Measurements from ENCODE around the gene NTMT1. TPM values are rescaled to one million over a fixed set of nuclear protein-coding genes. Genes with fewer than 3 reads are reported as not detected.

Gene NTMT1
- total and polyA plus RNA-seq, 9 donors = 11.7 to 33.1 (median 25.3) TPM

DNA sequence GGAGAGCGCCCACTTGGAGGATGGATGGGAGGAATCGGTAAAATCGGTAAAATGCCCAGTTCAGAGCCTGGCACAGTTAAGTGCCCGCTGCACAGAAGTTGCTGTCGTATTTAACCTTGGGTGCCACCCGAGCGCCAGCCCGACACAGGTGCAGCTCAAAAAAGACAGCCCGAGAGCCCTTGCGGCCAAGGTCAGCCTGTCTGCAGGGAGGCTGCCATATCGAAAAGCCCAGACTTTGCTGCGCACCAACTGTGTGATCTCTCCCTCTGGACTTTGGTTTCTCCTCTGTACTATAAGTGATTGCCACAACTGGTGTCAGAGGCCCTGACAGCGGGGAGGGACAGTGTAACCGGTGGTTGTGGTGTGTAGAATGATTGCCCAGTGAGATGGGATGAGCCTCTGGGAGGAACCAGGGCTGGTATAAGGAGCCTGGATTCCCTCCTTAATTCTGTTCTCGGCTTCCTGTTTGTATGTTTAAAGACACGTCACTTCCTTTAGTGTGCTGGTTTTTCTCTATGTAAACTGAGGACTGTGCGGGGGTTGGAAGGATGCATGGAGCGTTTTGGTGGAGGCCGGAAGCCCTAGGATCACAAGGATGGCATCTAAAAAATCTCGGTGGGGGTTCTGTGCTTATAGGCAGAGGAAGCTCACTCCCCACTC lies 792 bp downstream of the NTMT1 start:
- Histone ChIP-seq H3K27me3 (no peaks in the 10 kb centered on the region), H3K4me3 (peak overlapping the region; percentile 63), H3K9me3 (no peaks in the 10 kb centered on the region), H3K36me3 (no peaks in the 10 kb centered on the region), H3K4me1 (ENCODE audit: insufficient read depth) (peaks cover 12% of the 10 kb centered on the region), H3K27ac (peak overlapping the region; percentile 50 to 84)
- 1% methylated on average over 20 of the region's 20 CpGs for WGBS, 3 donors
- peak in 2 of 5 donors; percentile 47 to 49 for DNase-seq
- TF ChIP-seq, protein P1, sequence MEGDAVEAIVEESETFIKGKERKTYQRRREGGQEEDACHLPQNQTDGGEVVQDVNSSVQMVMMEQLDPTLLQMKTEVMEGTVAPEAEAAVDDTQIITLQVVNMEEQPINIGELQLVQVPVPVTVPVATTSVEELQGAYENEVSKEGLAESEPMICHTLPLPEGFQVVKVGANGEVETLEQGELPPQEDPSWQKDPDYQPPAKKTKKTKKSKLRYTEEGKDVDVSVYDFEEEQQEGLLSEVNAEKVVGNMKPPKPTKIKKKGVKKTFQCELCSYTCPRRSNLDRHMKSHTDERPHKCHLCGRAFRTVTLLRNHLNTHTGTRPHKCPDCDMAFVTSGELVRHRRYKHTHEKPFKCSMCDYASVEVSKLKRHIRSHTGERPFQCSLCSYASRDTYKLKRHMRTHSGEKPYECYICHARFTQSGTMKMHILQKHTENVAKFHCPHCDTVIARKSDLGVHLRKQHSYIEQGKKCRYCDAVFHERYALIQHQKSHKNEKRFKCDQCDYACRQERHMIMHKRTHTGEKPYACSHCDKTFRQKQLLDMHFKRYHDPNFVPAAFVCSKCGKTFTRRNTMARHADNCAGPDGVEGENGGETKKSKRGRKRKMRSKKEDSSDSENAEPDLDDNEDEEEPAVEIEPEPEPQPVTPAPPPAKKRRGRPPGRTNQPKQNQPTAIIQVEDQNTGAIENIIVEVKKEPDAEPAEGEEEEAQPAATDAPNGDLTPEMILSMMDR (IDR thresholded peaks at IDR 0.05) = no peak
- TF ChIP-seq POLR2A (IDR thresholded peaks at IDR 0.05) (no peak), EP300 (IDR thresholded peaks at IDR 0.05) (no peak)
- intact Hi-C loops (cut with DNase I) = loop anchor here in 1 of 4 donors (5.0 kb wide), 1 partner anchor 489 kb away; no protein-coding TSS in a partner anchor

DNA sequence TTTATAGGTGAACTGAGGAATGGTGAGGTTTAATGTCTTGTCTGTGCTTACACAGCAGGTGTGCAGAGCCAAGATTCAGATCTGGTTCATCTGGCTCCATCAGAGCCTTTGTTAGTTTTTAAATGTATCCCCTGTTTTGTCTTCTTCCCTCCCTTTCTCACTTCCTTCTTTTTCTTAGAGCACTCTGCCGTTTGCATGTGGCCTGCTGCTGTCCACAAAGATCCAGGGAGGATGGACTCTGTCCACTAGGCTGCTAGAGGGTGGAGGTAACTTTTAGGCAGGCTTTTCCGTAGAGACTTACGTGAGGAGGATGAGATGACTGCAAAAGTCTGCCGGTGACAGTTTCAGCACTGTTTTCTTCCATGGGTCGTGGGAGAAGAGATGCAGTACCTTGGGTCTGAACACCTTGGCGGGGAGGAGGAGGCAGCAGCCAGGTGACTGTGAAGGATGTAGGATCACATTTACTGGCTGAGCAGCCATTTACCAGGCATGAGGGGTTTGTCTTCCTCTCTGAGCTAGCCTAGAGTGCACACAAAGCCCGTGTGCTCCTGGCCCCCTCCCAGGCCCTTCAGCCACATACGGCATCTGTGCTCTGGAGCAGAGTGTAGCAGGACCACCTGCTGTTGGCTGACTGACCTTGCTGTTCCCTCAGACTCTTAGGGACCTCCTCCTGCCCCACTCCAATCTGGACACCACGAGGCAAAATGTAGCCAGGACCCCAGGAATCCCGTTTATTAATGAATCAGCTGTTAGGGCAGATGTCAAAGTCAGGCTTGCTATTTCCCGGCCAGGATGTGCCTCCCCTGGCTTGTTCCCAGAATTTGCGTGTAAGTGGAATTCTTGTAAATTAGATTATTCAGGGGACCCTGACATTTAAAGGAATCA lies 1.8 kb downstream of the NTMT1 start:
- DNase-seq = no peak
- no peak for TF ChIP-seq POLR2A (IDR thresholded peaks at IDR 0.05)
- no peak for TF ChIP-seq EP300 (IDR thresholded peaks at IDR 0.05)
- TF ChIP-seq, protein P1 (IDR thresholded peaks at IDR 0.05) = no peak
- Histone ChIP-seq H3K4me3 (no peak overlapping the region), H3K4me1 (ENCODE audit: insufficient read depth) (peaks cover 12% of the 10 kb centered on the region), H3K27ac (no peak overlapping the region), H3K36me3 (no peaks in the 10 kb centered on the region), H3K9me3 (no peaks in the 10 kb centered on the region), H3K27me3 (no peaks in the 10 kb centered on the region)
- 24 to 34% (median 25%) methylated on average over 12 of the region's 12 CpGs for WGBS, 3 donors
- intact Hi-C loops (cut with DNase I) = loop anchor here in 1 of 4 donors (5.0 kb wide), 1 partner anchor 490 kb away; no protein-coding TSS in a partner anchor

DNA sequence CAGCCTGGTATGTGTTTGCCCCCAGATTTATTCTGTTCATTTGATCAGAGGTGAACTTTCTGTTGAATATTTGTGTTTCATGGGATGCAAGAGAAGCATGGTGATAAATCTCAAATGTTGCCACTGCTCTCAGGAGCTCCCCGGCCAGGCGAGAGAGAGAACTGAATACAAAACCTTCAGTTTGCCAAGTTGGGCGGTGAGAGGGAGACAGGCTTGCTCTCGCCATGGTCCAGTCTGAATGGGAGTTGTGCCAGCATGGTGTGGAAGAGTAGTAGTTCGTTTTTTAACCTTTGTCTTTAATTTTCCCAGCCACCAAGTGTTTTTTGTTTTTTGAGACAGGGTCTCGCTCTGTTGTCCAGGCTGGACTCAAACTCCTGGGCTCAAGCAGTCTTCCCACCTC lies 2.7 kb downstream of the NTMT1 start:
- WGBS, 3 donors = 65 to 70% (median 69%) methylated on average over 6 of the region's 6 CpGs
- no peaks in the 10 kb centered on the region for H3K36me3 ChIP-seq
- no peak overlapping the region for H3K27ac ChIP-seq
- no peak overlapping the region for H3K4me3 ChIP-seq
- DNase-seq = no peak
- H3K27me3 ChIP-seq = no peaks in the 10 kb centered on the region
- no peaks in the 10 kb centered on the region for H3K9me3 ChIP-seq
- TF ChIP-seq POLR2A (IDR thresholded peaks at IDR 0.05) = no peak
- no peak for TF ChIP-seq EP300 (IDR thresholded peaks at IDR 0.05)
- peaks cover 12% of the 10 kb centered on the region for H3K4me1 ChIP-seq (ENCODE audit: insufficient read depth)
- intact Hi-C loops (cut with DNase I) = loop anchor here in 1 of 4 donors (5.0 kb wide), 1 partner anchor 491 kb away; no protein-coding TSS in a partner anchor

DNA sequence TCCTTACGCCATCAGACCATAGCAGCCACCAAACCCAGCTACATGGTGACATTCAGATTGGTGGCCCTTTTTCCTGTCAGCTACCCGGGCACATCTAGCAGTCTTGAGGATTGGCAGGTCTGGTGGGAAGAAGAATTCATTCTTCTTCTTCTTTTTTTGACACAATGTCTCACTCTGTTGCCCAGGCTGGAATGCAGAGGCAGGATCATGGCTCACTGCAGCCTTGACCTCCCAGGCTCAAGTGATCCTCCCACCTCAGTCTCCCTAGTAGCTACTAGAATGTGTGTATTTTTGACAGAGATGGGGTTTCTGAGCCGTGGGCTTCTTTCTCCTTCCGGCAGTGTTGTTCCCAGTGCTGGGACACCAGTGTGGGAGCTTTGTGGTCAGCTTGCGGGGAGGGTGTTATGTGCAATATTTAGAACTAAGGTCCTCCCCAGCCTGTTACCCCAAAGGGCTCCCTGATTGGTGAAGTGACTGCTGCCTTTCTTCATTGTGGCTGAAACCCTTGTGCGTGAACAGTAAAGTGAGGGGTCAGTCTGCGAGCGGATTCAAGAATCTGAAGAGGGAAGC lies 3.4 kb downstream of the NTMT1 start:
- intact Hi-C loops (cut with DNase I) = loop anchor here in 1 of 4 donors (5.0 kb wide), 1 partner anchor 492 kb away; no protein-coding TSS in a partner anchor
- no peak for DNase-seq
- Histone ChIP-seq H3K27me3 (no peaks in the 10 kb centered on the region), H3K36me3 (no peaks in the 10 kb centered on the region), H3K9me3 (no peaks in the 10 kb centered on the region), H3K4me3 (no peak overlapping the region), H3K27ac (no peak overlapping the region), H3K4me1 (ENCODE audit: insufficient read depth) (peaks cover 12% of the 10 kb centered on the region)
- no peak for TF ChIP-seq POLR2A (IDR thresholded peaks at IDR 0.05)
- TF ChIP-seq, protein P1 (IDR thresholded peaks at IDR 0.05) = no peak
- WGBS, 3 donors = 68 to 78% (median 71%) methylated on average over 8 of the region's 8 CpGs

All from ovary (tissue), 9 donors.